Karpas-422 (cell line): ENCODE data around the gene CCDC12. TPM values are rescaled to one million over a fixed set of nuclear protein-coding genes. Genes with fewer than 3 reads are reported as not detected.
A peak's percentile ranks its signal among the peaks of the same experiment; 100 is the strongest.

Source experiments
- DNase-seq: peaks from one replicate; pipeline ENCODE4 v3.0.0-alpha.2; 2015
- H2AFZ ChIP-seq: fragments of 200-600 bp; sonication (generic); 2 replicates; pipeline ENCODE4 v1.6.1; 2014; ENCODE audit warnings: antibody characterized with exemption, low read length, mixed read lengths
- H3K27ac ChIP-seq: fragments of 200-600 bp; sonication (generic); 2 replicates; pipeline ENCODE4 v1.5.1; 2014; ENCODE audit warnings: mild to moderate bottlenecking, low read length, moderate library complexity
- H3K27me3 ChIP-seq: fragments of 200-600 bp; sonication (generic); 2 replicates; pipeline ENCODE4 v1.6.1; 2014; ENCODE audit warnings: low read length, mixed read lengths
- H3K36me3 ChIP-seq: fragments of 200-600 bp; sonication (generic); 2 replicates; pipeline ENCODE4 v1.6.1; 2014; ENCODE audit warnings: low read length, mixed read lengths; ENCODE audit not compliant: insufficient read depth
- H3K4me1 ChIP-seq: fragments of 200-600 bp; sonication (generic); 2 replicates; pipeline ENCODE4 v1.6.1; 2014; ENCODE audit warnings: mild to moderate bottlenecking, low read length, mixed read lengths
- H3K4me2 ChIP-seq: fragments of 200-600 bp; sonication (generic); 2 replicates; pipeline ENCODE4 v1.6.1; 2014; ENCODE audit warnings: low read length, low read depth, mild to moderate bottlenecking; ENCODE audit not compliant: poor library complexity, severe bottlenecking
- H3K4me3 ChIP-seq: fragments of 200-600 bp; sonication (generic); 2 replicates; pipeline ENCODE4 v1.5.1; 2014; ENCODE audit warnings: mild to moderate bottlenecking, antibody characterized with exemption, low read length, mixed read lengths
- H3K79me2 ChIP-seq: fragments of 200-600 bp; sonication (generic); 2 replicates; pipeline ENCODE4 v1.6.1; 2014; ENCODE audit warnings: mild to moderate bottlenecking, low read length, mixed read lengths
- H3K9ac ChIP-seq: fragments of 200-600 bp; sonication (generic); 2 replicates; pipeline ENCODE4 v1.6.0; 2014; ENCODE audit warnings: low read length
- H3K9me2 ChIP-seq: fragments of 200-600 bp; sonication (generic), shearing (Covaris generic); replicated peaks from 2 replicates; pipeline ENCODE4 v1.6.0; 2014; ENCODE audit warnings: mild to moderate bottlenecking, low read length, moderate library complexity; ENCODE audit not compliant: insufficient read depth
- H3K9me3 ChIP-seq: fragments of 300-700, 200-600 bp; sonication (generic); 2 replicates; pipeline ENCODE4 v1.6.1; 2014; ENCODE audit warnings: low read length, mixed read lengths
- H4K20me1 ChIP-seq: fragments of 200-600 bp; sonication (generic); 2 replicates; pipeline ENCODE4 v1.6.1; 2014; ENCODE audit warnings: mild to moderate bottlenecking, antibody characterized with exemption, low read length, low read depth; ENCODE audit not compliant: insufficient read depth
- total RNA-seq: library from RNA; depleted of rRNA; stranded (reverse); fragments of >200 nt; shearing (Covaris generic); gene quantifications from 2 replicates; pipeline ENCODE4 v1.2.3, GENCODE V29; 2014; ENCODE audit warnings: low replicate concordance

CCDC12 gene
- total RNA-seq, 1 experiment from 2014 or later, result 40.2 TPM

- Histone ChIP-seq H2AFZ (no peak overlapping the region), H4K20me1 (peaks cover 18% of the 10 kb centered on the region; the same call in 1 of the 2 replicates), H3K9me3 (no peaks in the 10 kb centered on the region), H3K4me2 (peak overlapping the region; percentile 62), H3K27ac (peak overlapping the region; percentile 91), H3K4me3 (no peak overlapping the region), H3K36me3 (peaks cover 19% of the 10 kb centered on the region), H3K79me2 (peaks cover 40% of the 10 kb centered on the region), H3K9ac (peak overlapping the region; percentile 68; the same call in 1 of the 2 replicates), H3K4me1 (peaks cover 70% of the 10 kb centered on the region), H3K27me3 (no peaks in the 10 kb centered on the region), H3K9me2 (no peaks in the 10 kb centered on the region)
- DNase-seq, result no peak
Measured at GRCh38 chr3:46989146-46989810, 12.7 kb upstream of the CCDC12 start.

- H3K27me3 ChIP-seq, result no peaks in the 10 kb centered on the region
- H3K9me3 ChIP-seq, result no peaks in the 10 kb centered on the region
- peaks cover 18% of the 10 kb centered on the region; the same call in 1 of the 2 replicates for H4K20me1 ChIP-seq
- H3K4me3 ChIP-seq, result no peak overlapping the region
- no peaks in the 10 kb centered on the region for H3K9me2 ChIP-seq
- H3K4me2 ChIP-seq, result no peak overlapping the region
- no peak overlapping the region for H2AFZ ChIP-seq
- peak overlapping the region; percentile 15; the same call in 1 of the 2 replicates for H3K9ac ChIP-seq
- DNase-seq, result no peak
- peaks cover 44% of the 10 kb centered on the region for H3K79me2 ChIP-seq
- peaks cover 74% of the 10 kb centered on the region for H3K4me1 ChIP-seq
- H3K27ac ChIP-seq, result peak overlapping the region; percentile 84
- H3K36me3 ChIP-seq, result peaks cover 19% of the 10 kb centered on the region
Measured at GRCh38 chr3:46988616-46989015, 12.1 kb upstream of the CCDC12 start.

GRCh38 chr3:46987743-46988401 is 11.3 kb upstream of the CCDC12 start:
- Histone ChIP-seq H3K4me2 (peak overlapping the region; percentile 46), H4K20me1 (peaks cover 18% of the 10 kb centered on the region; the same call in 1 of the 2 replicates), H3K9ac (peak overlapping the region; percentile 37), H3K36me3 (peaks cover 16% of the 10 kb centered on the region), H3K9me3 (no peaks in the 10 kb centered on the region), H3K4me3 (no peak overlapping the region; the same call in 1 of the 2 replicates), H2AFZ (no peak overlapping the region), H3K9me2 (no peaks in the 10 kb centered on the region), H3K27ac (peak overlapping the region; percentile 84), H3K4me1 (peaks cover 80% of the 10 kb centered on the region), H3K79me2 (peaks cover 51% of the 10 kb centered on the region), H3K27me3 (no peaks in the 10 kb centered on the region)
- peak; percentile 84 for DNase-seq

GRCh38 chr3:46987319-46987742 is 10.8 kb upstream of the CCDC12 start:
- Histone ChIP-seq H3K36me3 (peaks cover 16% of the 10 kb centered on the region), H3K27ac (peak overlapping the region; percentile 84), H3K4me2 (peak overlapping the region; percentile 46), H3K79me2 (peaks cover 57% of the 10 kb centered on the region), H3K9me2 (no peaks in the 10 kb centered on the region), H3K9ac (peak overlapping the region; percentile 57), H2AFZ (no peak overlapping the region), H4K20me1 (peaks cover 18% of the 10 kb centered on the region; the same call in 1 of the 2 replicates), H3K4me1 (peaks cover 85% of the 10 kb centered on the region), H3K4me3 (peak overlapping the region; percentile 19; the same call in 1 of the 2 replicates), H3K9me3 (no peaks in the 10 kb centered on the region), H3K27me3 (no peaks in the 10 kb centered on the region)
- DNase-seq, result no peak

GRCh38 chr3:46986782-46987310 is 10.3 kb upstream of the CCDC12 start:
- no peak for DNase-seq
- Histone ChIP-seq H3K9ac (peak overlapping the region; percentile 57), H3K79me2 (peaks cover 61% of the 10 kb centered on the region)

GRCh38 chr3:46986055-46986730 is 9.6 kb upstream of the CCDC12 start:
- Histone ChIP-seq H3K9me2 (no peaks in the 10 kb centered on the region), H3K79me2 (peaks cover 68% of the 10 kb centered on the region), H3K27ac (peak overlapping the region; percentile 84), H3K9me3 (no peaks in the 10 kb centered on the region), H3K27me3 (no peaks in the 10 kb centered on the region), H3K4me2 (peak overlapping the region; percentile 46), H3K4me3 (peak overlapping the region; percentile 19; the same call in 1 of the 2 replicates), H3K4me1 (peaks cover 96% of the 10 kb centered on the region), H3K9ac (peak overlapping the region; percentile 57), H3K36me3 (peaks cover 12% of the 10 kb centered on the region), H2AFZ (no peak overlapping the region), H4K20me1 (peaks cover 18% of the 10 kb centered on the region; the same call in 1 of the 2 replicates)
- no peak for DNase-seq

More at GRCh38 chr3:46986782-46987310, 10.3 kb upstream of the CCDC12 start:
- Histone ChIP-seq H3K27me3 (no peaks in the 10 kb centered on the region), H3K4me3 (peak overlapping the region; percentile 19; the same call in 1 of the 2 replicates), H4K20me1 (peaks cover 18% of the 10 kb centered on the region; the same call in 1 of the 2 replicates), H3K36me3 (peaks cover 16% of the 10 kb centered on the region), H3K9me3 (no peaks in the 10 kb centered on the region), H2AFZ (no peak overlapping the region), H3K4me2 (peak overlapping the region; percentile 46), H3K9me2 (no peaks in the 10 kb centered on the region), H3K4me1 (peaks cover 90% of the 10 kb centered on the region), H3K27ac (peak overlapping the region; percentile 84)

- Histone ChIP-seq H3K4me1 (peaks cover 95% of the 10 kb centered on the region), H3K27me3 (no peaks in the 10 kb centered on the region), H3K4me3 (no peak overlapping the region; the same call in 1 of the 2 replicates), H3K79me2 (peaks cover 73% of the 10 kb centered on the region), H3K9me2 (no peaks in the 10 kb centered on the region), H2AFZ (no peak overlapping the region), H4K20me1 (peaks cover 18% of the 10 kb centered on the region; the same call in 1 of the 2 replicates), H3K9ac (peak overlapping the region; percentile 57; the same call in 1 of the 2 replicates), H3K9me3 (no peaks in the 10 kb centered on the region), H3K27ac (peak overlapping the region; percentile 84), H3K36me3 (peaks cover 8% of the 10 kb centered on the region), H3K4me2 (peak overlapping the region; percentile 46)
- DNase-seq, result no peak
Measured at GRCh38 chr3:46985588-46985987, 9.0 kb upstream of the CCDC12 start.
